Activated CD4-positive, CD25-positive, alpha-beta regulatory T cell treated with anti-CD3 and anti-CD28 coated beads, Interleukin-2, amount 50 U/mL, for 16 hours (primary cell): ENCODE results near the gene PCDHGA6.
"Not testable (repeated sequence)": the region's sequence is repeated elsewhere in the genome, so short reads cannot be mapped to it uniquely, and the experiment has no call there.

ENCODE experiments used
- DNase-seq: peaks from one replicate; pipeline ENCODE4 v3.0.0-alpha.2; 2020; ENCODE audit warnings: low read depth, low spot score

Gene PCDHGA6

DNA sequence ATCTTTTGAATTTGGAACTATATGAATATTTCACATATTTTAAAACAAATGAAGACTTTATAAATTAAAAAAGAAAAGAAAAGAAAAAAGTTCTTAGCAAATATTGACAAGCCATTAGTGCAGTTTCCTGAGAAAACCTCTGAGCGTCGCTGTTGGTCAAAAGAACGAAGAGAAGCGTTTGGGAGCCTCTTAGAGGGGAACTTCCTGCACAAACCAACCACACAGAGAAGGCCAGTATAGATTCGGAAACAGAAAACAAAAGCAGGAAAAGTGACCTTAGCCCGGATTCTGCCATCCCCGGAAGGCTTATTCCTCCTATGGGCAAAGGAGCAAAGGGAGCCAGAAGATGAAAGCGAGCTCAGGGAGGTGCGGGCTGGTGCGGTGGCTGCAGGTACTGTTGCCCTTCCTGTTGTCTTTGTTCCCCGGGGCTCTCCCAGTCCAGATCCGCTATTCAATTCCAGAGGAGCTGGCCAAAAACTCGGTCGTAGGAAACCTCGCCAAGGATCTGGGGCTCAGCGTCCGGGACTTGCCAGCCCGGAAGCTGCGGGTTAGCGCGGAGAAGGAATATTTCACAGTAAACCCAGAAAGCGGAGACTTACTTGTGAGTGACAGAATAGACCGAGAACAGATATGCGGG is 13.8 kb upstream of the PCDHGA6 start, which contains the start of gene PCDHGB2:
TSS of gene PCDHGB2 (plus strand) at position 205 of the 637 bp plus-strand sequence. CDS start at position 347, 142 bp downstream.
- no peak for DNase-seq

DNA sequence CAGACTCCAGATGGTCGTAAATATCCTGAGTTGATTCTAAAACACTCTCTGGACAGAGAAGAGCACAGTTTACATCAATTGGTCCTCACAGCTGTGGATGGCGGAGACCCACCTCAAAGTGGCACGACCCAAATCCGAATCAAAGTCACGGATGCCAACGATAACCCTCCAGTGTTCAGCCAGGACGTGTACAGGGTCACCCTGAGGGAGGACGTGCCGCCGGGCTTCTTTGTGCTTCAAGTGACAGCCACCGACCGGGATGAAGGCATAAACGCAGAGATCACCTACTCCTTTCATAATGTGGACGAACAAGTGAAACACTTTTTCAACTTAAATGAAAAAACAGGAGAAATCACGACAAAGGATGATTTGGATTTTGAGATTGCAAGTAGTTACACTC is 13.0 kb upstream of the PCDHGA6 start:
- DNase-seq, result no peak

DNA sequence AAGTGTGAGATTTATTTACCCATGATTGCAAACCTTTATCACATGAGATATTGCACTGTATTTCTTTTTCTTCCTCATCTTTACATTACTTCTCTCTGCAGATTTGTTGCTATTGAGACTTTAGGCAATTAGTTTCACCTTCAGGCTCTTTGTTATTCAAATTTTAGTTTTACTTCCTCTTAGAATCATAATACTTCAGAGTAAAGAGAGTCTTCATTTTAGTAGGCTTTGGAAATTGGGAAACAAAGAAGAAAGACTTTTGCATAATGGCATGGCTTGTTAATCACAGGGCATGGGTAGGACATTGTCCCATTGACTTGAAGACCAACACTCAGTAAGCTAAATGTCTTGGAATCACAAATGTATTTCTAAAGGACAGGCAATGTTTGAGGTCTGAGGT is 11.0 kb upstream of the PCDHGA6 start:
- DNase-seq, result no peak

DNA sequence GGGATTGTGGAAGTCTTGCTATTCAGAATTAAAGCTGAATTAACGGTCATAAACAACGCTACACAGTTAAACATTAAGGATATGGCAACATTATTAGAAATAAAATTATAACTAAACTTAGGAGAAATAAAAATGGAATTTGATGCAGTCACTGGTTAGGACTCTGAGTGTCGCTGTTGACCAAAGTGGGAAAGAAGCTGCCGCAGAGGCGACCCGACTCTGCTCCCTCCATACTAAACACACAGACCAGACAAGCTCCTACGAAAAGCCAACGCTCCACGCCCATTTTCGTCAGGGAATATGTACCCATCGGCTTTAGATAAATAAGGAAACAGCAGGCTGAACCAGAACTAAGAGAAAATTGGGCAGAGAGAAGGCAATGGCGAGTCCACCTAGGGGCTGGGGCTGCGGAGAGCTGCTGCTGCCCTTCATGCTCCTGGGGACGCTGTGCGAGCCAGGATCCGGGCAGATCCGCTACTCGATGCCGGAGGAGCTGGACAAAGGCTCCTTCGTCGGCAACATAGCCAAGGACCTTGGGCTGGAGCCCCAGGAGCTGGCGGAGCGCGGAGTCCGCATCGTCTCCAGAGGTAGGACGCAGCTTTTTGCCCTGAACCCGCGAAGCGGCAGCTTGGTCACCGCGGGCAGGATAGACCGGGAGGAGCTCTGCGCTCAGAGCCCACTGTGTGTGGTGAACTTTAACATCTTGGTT is 9.6 kb upstream of the PCDHGA6 start, which contains the start of gene PCDHGA5:
TSS of gene PCDHGA5 (plus strand) at position 211 of the 709 bp plus-strand sequence. CDS start at position 380, 169 bp downstream.
- no peak for DNase-seq

DNA sequence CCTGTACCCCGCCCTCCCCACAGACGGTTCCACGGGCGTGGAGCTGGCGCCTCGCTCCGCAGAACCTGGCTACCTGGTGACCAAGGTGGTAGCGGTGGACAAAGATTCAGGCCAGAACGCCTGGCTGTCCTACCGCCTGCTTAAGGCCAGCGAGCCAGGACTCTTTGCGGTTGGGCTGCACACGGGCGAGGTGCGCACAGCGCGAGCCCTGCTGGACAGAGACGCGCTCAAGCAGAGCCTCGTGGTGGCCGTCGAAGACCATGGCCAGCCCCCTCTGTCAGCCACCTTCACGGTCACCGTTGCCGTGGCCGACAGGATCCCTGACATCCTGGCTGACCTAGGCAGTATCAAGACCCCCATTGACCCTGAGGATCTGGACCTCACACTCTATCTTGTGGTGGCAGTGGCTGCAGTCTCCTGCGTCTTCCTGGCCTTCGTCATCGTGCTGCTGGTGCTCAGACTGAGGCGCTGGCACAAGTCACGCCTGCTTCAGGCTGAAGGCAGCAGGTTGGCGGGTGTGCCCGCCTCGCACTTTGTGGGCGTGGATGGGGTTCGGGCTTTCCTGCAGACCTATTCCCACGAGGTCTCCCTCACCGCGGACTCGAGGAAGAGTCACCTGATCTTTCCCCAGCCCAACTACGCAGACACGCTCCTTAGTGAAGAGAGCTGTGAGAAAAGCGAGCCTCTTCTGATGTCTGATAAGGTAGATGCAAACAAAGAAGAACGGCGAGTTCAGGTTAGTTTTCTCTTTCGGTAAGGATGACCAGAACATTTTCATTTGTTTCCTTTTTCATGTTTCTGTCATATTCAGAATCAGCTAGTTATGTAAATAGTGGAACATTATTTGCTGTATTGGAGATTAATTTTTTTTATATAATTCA is 7.4 kb upstream of the PCDHGA6 start:
- DNase-seq, result no peak

DNA sequence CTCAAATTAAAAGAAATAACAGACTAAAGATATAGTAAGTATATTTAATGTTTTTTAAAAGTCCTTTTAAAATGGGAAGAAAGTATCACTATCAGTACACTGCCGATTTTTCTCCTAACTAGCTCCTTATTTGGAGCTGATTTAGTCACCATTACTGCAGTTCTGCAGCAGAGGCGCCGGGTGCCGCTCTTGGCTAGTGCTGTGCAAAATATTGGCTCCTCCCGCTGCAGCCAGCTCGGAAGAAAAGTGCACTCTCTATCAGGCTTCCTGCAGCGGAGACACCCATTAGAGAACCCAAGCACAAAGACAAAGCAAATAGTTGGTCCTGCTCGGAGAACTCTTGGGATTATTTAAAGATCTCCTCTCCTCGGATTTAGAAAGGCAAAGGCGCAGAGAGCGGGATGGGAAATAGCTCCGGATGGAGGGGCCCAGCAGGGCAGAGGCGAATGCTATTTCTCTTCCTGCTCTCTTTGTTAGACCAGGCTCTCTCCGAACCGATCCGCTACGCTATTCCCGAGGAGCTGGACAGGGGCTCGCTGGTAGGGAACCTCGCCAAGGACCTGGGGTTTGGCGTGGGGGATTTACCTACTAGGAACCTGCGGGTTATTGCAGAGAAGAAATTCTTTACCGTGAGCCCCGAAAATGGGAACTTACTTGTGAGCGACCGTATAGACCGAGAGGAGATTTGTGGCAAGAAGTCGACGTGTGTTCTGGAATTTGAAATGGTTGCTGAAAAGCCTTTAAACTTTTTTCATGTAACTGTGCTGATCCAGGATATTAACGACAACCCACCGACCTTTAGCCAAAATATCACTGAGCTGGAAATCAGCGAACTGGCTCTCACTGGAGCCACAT is 3.5 kb upstream of the PCDHGA6 start, which contains the start of gene PCDHGB3:
TSS of gene PCDHGB3 (plus strand) at position 249 of the 855 bp plus-strand sequence. CDS start at position 402, 153 bp downstream.
- no peak for DNase-seq

DNA sequence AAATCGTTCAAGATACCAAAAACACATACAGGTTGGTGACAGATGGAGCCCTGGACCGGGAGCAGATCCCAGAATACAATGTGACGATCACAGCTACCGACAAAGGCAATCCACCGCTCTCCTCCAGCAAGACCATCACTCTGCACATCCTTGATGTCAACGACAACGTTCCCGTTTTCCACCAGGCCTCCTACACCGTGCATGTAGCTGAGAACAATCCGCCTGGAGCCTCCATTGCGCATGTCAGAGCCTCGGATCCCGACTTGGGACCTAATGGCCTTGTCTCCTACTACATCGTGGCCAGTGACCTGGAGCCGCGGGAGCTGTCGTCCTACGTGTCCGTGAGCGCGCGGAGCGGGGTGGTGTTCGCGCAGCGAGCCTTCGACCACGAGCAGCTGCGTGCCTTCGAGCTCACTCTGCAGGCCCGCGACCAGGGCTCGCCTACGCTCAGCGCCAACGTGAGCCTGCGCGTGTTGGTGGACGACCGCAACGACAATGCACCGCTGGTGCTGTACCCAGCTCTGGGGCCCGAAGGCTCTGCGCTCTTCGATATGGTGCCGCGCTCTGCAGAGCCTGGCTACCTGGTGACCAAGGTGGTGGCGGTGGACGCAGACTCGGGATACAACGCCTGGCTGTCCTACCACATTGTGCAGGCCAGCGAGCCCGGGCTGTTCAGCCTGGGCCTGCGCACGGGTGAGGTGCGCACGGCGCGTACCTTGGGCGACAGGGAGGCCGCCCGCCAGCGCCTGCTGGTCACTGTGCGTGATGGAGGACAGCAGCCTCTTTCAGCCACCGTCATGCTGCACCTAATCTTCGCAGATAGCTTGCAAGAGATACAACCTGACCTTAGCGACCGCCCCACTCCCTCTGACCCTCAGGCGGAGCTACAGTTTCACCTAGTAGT is 1.9 kb upstream of the PCDHGA6 start:
- DNase-seq, result no peak

DNA sequence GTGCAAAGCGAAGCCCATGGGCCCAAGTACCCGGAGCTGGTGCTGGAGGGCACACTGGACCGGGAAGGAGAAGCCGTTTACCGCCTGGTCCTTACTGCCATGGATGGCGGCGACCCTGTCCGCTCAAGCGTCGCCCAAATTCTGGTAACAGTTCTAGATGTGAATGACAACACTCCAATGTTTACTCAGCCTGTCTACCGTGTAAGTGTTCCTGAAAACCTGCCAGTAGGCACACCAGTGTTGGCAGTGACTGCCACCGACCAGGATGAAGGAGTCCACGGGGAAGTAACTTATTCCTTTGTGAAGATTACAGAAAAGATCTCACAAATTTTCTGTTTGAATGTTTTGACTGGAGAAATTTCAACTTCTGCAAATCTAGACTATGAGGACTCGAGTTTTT is 936 bp downstream of the PCDHGA6 start:
- DNase-seq, result no peak

DNA sequence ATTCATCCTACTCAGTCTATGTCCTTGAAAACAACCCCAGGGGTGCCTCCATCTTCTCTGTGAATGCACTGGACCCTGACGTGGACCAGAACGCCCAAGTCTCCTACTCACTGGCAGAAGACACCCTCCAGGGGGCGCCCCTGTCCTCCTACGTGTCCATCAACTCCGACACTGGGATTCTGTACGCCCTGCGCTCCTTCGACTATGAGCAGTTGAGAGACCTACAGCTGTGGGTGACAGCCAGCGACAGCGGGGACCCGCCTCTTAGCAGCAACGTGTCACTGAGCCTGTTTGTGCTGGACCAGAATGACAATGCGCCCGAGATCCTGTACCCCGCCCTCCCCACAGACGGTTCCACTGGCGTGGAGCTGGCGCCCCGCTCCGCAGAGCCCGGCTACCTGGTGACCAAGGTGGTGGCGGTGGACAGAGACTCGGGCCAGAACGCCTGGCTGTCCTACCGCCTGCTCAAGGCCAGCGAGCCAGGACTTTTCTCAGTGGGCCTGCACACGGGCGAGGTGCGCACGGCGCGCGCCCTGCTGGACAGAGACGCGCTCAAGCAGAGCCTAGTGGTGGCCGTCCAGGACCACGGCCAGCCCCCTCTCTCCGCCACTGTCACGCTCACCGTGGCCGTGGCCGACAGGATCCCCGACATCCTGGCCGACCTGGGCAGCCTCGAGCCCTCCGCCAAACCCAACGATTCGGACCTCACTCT is 1.9 kb downstream of the PCDHGA6 start:
- DNase-seq, result not testable (repeated sequence)

DNA sequence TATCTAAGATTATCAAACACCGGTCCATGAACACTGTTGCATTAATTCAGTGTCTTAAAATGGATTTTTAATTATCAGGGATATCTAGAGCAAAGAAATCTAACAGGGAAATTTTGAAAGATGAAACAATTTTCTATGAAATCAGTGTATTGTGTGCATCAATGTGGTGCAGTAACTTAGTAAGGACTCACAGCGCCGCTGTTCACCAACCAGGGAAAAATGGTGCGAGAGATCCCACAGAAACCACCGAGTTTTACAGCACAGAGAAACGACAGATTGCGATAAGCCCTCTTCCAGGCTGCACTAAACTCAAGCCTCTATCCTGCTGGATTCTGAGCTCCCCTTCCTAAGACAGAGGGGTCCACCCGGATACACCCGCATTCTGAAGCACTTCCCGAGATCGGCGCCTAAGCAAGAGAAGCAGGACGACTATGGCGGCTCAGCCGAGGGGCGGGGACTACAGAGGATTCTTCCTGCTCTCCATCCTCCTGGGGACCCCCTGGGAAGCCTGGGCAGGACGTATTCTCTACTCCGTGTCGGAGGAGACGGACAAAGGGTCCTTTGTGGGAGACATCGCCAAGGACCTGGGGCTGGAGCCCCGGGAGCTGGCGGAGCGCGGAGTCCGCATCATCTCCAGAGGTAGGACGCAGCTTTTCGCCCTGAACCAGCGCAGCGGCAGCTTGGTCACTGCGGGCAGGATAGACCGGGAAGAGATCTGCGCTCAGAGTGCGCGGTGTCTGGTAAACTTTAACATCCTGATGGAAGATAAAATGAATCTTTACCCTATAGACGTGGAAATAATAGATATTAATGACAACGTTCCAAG is 9.0 kb downstream of the PCDHGA6 start, which contains the start of gene PCDHGA7:
TSS of gene PCDHGA7 (plus strand) at position 274 of the 826 bp plus-strand sequence. CDS start at position 432, 158 bp downstream.
- no peak for DNase-seq

DNA sequence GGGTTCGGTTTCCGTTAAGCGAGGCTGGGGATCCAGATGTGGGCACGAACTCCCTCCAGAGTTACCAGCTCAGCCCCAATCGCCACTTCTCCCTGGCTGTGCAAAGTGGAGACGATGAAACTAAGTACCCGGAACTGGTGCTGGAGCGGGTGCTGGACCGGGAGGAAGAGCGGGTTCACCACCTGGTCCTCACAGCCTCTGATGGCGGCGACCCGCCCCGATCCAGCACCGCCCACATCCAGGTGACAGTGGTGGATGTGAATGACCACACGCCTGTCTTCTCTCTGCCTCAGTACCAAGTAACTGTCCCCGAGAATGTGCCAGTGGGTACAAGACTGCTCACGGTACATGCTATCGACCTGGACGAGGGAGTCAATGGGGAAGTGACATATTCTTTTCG is 9.7 kb downstream of the PCDHGA6 start:
- DNase-seq, result no peak

DNA sequence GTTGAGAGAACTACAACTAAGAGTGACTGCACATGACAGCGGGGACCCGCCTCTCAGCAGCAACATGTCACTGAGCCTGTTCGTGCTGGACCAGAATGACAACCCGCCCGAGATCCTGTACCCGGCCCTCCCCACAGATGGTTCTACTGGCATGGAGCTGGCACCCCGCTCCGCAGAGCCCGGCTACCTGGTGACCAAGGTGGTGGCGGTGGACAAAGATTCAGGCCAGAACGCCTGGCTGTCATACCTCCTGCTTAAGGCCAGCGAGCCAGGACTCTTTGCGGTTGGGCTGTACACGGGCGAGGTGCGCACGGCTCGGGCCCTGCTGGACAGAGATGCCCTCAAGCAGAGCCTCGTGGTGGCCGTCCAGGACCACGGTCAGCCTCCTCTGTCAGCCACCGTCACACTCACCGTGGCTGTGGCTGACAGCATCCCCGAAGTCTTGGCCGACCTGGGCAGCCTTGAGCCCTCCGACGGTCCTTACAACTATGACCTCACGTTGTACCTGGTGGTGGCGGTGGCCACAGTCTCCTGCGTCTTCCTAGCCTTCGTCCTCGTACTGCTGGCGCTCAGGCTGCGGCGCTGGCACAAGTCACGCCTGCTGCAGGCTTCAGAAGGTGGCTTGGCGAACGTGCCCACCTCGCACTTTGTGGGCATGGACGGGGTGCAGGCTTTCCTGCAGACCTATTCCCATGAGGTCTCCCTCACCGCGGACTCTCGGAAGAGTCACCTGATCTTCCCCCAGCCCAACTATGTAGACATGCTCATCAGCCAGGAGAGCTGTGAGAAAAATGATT is 11.0 kb downstream of the PCDHGA6 start:
- no peak for DNase-seq

DNA sequence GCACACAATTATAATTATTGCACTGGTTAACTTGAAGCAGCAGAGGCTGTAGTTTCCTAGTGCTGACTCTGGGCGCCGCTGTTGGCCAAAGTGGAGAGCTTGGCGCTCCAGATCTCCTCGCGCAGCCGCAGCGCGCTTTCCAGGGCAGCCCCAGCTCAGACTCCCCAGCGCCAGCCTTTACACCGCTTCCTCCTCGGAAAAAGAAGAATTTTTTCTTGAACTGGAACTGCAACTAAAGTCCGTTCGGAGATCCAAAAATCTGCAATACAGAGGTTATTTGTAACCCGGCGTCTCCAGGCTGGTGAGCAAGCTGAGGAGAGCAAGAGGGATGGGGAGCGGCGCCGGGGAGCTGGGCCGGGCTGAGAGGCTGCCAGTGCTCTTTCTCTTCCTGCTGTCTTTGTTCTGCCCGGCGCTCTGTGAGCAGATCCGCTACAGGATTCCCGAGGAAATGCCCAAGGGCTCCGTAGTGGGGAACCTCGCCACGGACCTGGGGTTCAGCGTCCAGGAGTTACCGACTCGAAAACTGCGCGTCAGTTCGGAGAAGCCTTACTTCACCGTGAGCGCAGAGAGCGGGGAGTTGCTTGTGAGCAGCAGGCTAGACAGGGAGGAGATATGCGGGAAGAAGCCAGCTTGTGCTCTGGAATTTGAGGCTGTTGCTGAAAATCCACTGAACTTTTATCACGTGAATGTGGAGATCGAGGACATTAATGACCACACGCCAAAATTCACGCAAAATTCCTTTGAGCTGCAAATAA is 14.0 kb downstream of the PCDHGA6 start, which contains the start of gene PCDHGB4:
TSS of gene PCDHGB4 (plus strand) at position 142 of the 755 bp plus-strand sequence. CDS start at position 329, 187 bp downstream.
- DNase-seq, result not testable (repeated sequence)

DNA sequence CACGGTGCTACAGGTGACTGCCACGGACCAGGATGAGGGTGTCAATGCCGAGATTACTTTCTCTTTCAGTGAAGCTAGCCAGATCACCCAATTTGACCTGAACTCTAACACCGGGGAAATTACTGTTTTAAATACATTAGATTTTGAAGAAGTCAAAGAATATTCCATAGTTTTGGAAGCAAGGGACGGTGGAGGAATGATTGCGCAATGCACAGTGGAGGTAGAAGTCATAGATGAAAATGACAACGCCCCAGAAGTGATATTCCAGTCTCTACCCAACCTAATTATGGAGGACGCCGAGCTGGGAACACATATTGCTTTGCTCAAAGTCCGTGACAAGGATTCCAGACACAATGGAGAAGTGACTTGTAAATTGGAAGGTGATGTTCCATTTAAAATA is 15.0 kb downstream of the PCDHGA6 start:
- no peak for DNase-seq

DNA sequence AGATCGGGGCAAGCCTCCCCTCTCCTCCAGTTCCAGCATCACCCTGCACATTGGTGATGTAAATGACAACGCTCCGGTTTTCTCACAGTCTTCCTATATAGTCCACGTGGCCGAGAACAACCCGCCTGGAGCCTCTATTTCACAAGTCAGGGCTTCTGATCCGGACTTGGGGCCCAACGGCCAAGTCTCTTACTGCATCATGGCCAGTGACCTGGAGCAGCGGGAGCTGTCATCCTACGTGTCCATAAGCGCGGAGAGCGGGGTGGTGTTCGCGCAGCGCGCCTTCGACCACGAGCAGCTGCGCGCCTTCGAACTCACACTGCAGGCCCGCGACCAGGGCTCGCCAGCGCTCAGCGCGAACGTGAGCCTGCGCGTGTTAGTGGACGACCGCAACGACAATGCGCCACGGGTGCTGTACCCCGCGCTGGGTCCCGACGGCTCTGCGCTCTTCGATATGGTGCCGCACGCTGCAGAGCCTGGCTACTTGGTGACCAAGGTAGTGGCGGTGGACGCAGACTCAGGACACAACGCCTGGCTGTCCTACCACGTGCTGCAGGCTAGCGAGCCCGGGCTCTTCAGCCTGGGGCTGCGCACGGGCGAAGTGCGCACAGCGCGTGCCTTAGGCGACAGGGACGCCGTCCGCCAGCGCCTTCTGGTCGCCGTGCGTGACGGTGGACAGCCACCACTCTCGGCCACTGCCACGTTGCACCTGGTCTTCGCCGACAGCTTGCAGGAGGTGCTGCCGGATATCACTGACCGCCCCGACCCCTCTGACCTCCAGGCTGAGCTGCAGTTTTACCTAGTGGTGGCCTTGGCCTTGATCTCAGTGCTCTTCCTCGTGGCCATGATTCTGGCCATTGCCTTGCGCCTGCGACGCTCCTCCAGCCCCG is 15.7 kb downstream of the PCDHGA6 start:
- DNase-seq, result no peak
